Astrocyte (in vitro differentiated cells and primary cell): Measurements from ENCODE around the gene ERAL1.

Experiments
- EZH2 ChIP-seq: IDR thresholded peaks from 2 replicates; pipeline ENCODE4 v1.6.1; 2012; ENCODE audit warnings: mild to moderate bottlenecking, low read length, inconsistent platforms; ENCODE audit not compliant: insufficient read depth
- TF ChIP-seq, protein P1 (sequence below): IDR thresholded peaks from 2 replicates; pipeline ENCODE4 v1.5.1; 2011; ENCODE audit warnings: low read depth, mild to moderate bottlenecking, inconsistent platforms, low read length, moderate library complexity; ENCODE audit not compliant: insufficient read depth

DNA sequence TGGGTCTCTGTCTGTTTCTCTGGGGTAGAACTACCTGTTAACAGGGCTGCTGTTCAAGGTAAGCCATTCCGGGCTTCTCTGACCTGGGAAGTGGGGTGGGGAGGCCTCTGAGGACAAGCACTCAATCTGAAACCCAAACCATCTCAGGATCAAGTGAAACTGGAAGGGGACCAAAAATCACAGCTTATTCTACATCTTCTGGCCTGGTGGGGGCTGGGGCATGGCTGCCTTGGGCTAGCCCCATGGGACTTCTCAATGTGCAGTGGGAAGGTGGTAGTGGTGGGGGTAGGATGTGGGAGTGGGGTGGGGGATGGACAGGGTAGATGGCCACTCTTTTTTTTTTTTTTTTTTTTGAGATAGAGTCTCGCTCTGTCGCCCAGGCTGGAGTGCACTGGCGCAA lies 37.2 kb downstream of the ERAL1 start:
- TF ChIP-seq, protein P1, sequence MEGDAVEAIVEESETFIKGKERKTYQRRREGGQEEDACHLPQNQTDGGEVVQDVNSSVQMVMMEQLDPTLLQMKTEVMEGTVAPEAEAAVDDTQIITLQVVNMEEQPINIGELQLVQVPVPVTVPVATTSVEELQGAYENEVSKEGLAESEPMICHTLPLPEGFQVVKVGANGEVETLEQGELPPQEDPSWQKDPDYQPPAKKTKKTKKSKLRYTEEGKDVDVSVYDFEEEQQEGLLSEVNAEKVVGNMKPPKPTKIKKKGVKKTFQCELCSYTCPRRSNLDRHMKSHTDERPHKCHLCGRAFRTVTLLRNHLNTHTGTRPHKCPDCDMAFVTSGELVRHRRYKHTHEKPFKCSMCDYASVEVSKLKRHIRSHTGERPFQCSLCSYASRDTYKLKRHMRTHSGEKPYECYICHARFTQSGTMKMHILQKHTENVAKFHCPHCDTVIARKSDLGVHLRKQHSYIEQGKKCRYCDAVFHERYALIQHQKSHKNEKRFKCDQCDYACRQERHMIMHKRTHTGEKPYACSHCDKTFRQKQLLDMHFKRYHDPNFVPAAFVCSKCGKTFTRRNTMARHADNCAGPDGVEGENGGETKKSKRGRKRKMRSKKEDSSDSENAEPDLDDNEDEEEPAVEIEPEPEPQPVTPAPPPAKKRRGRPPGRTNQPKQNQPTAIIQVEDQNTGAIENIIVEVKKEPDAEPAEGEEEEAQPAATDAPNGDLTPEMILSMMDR, result no peak
- TF ChIP-seq EZH2, result no peak
